ENCODE measurements around the gene ARHGEF11. TPM values are rescaled to one million over a fixed set of nuclear protein-coding genes. Genes with fewer than 3 reads are reported as not detected.

Gene ARHGEF11
- total and polyA plus RNA-seq, 12 donors: 10.4 to 34.5 (median 26.8) TPM

DNA sequence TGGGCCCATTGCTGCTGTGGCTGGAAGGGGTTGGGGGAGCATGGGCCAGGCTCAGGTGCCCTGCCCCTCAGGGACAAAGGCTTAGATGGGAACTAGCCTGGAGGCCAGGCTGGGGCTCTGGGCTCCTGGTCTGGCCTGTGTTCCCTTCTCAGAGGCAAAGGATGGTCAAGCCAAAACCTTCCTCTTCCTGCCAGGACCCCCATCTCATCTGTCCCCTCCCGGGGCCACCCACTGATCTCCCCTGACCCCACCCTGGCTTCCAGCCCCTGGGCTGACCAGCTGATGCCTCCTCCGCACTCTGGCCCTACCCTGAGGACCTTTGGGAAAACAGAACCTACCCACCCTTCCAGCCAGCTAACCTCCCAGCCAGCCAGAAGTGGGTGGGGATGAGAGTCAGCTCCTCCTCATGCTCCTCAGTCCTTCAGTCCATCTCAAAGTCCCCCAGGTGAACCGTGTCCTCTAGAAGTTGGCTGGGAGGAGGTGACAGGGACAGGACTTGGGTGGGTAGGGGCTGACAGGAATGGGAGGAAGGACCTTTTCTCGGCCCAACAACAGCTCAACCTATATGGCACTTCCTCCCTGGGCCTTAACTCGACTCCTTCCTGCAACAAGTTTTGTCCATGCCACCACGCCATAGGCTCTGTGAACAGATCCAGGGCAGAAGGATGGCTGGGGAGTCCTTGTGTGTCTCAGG is 144.5 kb downstream of the ARHGEF11 start:
- Histone ChIP-seq H3K27ac (peak overlapping the region in 8 of 10 donors; percentile 20 to 98 (median 44)), H3K4me3 (peak overlapping the region in 1 of 10 donors; percentile 16), H3K9me3 (no peaks in the 10 kb centered on the region), H3K36me3 (peaks cover 0 to 16% (median 0%) of the 10 kb centered on the region in 9 donors), H3K27me3 (no peaks in the 10 kb centered on the region), H3K4me1 (peaks cover 29 to 99% (median 87%) of the 10 kb centered on the region in 9 donors)
- TF ChIP-seq, protein P1, sequence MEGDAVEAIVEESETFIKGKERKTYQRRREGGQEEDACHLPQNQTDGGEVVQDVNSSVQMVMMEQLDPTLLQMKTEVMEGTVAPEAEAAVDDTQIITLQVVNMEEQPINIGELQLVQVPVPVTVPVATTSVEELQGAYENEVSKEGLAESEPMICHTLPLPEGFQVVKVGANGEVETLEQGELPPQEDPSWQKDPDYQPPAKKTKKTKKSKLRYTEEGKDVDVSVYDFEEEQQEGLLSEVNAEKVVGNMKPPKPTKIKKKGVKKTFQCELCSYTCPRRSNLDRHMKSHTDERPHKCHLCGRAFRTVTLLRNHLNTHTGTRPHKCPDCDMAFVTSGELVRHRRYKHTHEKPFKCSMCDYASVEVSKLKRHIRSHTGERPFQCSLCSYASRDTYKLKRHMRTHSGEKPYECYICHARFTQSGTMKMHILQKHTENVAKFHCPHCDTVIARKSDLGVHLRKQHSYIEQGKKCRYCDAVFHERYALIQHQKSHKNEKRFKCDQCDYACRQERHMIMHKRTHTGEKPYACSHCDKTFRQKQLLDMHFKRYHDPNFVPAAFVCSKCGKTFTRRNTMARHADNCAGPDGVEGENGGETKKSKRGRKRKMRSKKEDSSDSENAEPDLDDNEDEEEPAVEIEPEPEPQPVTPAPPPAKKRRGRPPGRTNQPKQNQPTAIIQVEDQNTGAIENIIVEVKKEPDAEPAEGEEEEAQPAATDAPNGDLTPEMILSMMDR (IDR thresholded peaks at IDR 0.05): no peak
- ATAC-seq: no peak
- 52% methylated on average over 6 of the region's 6 CpGs for WGBS, 2 donors
- no peak for DNase-seq
- intact Hi-C loops (cut with DNase I): no loop called here

DNA sequence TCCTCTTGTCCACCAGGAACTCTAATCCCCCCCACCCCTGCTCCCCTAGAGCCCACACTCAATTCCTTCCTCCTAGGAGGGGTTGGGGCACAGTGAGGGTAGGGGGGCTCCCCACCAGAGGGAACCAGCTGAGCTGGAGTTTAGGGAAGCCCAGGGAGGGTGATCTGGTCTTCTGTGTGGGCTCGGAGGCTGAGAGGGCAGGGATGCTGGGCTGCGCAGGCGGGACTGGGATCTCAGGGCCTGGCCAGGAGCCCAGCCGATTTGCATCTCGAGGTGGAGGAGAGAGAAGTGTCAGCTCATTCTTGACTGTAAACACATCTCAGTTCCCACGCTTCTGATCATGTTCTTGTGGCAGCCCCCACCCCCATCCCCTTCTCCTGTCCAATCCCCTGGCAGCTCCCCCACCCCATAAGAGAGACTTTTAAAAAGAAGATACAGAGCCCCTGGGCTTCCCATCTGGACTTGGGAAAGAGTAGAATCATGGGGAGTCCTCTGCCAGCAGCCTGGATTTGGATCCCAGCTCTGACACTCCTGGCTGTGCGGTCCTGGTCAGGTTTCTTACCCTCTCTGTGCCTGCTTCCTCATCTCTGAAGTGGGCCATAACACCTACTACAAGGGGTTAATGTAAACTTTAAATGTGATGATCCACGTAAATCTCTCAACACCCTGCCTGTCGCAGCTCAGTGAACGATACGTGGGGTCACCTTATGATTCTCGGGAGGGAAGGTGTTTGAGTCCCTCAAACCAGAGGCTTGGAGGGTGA is 145.4 kb downstream of the ARHGEF11 start:
- ATAC-seq (no peak), DNase-seq (no peak)
- peak overlapping the region in 7 of 10 donors; percentile 4 to 98 (median 39) for H3K27ac ChIP-seq
- H3K4me3 ChIP-seq: no peak overlapping the region
- intact Hi-C loops (cut with DNase I): loop anchor here in 1 of 10 donors (10.0 kb wide), 1 partner anchor 235 kb away; no protein-coding TSS in a partner anchor
- 48 to 53% methylated on average over 12 of the region's 12 CpGs for WGBS, 2 donors
- H3K27me3 ChIP-seq: peaks cover 0 to 1% (median 0%) of the 10 kb centered on the region in 7 donors
- peaks cover 0 to 10% (median 0%) of the 10 kb centered on the region in 9 donors for H3K36me3 ChIP-seq
- TF ChIP-seq, protein P1 (IDR thresholded peaks at IDR 0.05): no peak
- no peaks in the 10 kb centered on the region for H3K9me3 ChIP-seq
- peaks cover 32 to 100% (median 96%) of the 10 kb centered on the region in 9 donors for H3K4me1 ChIP-seq

DNA sequence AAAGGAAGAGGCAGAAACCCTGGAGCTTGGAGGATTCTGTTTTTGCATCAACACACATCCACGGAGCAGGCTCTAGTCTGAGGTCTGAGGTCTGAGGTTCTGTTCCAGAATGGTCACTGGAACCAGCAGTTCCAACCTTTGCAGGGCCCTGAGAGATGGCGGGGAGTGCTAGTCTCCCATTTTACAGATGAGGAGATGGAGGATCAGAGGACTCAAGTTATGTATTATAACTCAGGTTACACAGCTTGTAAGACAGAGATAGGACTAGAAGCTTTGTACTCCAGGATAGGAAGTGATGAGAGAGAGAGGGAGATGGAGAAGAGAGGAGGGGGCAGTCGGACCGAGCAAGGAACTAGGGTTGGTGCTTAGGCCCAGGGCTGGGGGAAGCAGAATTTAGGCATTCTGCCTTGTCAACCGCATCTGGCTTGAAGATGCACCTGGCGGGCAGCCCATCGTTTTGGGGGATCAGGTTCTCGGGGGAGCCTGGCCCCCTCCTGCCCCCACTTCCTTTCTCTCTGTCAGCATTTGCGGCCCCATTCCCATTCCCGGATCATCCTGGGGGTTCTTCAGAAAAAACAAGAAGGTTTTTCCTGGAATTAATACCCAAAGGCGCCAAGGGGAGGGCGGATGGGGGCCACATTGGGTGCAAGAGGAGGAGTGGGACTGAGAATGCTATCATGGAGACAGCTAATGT is 146.4 kb downstream of the ARHGEF11 start:
- Histone ChIP-seq H3K4me1 (peaks cover 32 to 100% (median 93%) of the 10 kb centered on the region in 9 donors), H3K27ac (peak overlapping the region in 9 of 10 donors; percentile 36 to 98 (median 92)), H3K4me3 (peak overlapping the region in 2 of 10 donors; percentile 40 to 64), H3K27me3 (peaks cover 0 to 11% (median 0%) of the 10 kb centered on the region in 7 donors), H3K9me3 (no peaks in the 10 kb centered on the region), H3K36me3 (no peaks in the 10 kb centered on the region)
- DNase-seq (no peak), ATAC-seq (no peak)
- WGBS, 2 donors: 71% methylated on average over 12 of the region's 12 CpGs
- TF ChIP-seq, protein P1 (IDR thresholded peaks at IDR 0.05): no peak
- intact Hi-C loops (cut with DNase I): loop anchor here in 1 of 10 donors (10.0 kb wide), 1 partner anchor 234 kb away; no protein-coding TSS in a partner anchor

GRCh38 chr1:156898161-156898566 is 147.4 kb downstream of the ARHGEF11 start:
- peak; percentile 38 to 66 (median 50) for ATAC-seq
- Histone ChIP-seq H3K36me3 (no peaks in the 10 kb centered on the region), H3K9me3 (no peaks in the 10 kb centered on the region), H3K27me3 (peaks cover 0 to 21% (median 7%) of the 10 kb centered on the region in 7 donors), H3K4me1 (peaks cover 33 to 96% (median 91%) of the 10 kb centered on the region in 9 donors), H3K4me3 (peak overlapping the region in 7 of 10 donors; percentile 9 to 64 (median 30)), H3K27ac (peak overlapping the region; percentile 54 to 98 (median 93))
- DNase-seq: peak; percentile 66 to 76
- intact Hi-C loops (cut with DNase I): loop anchor here in 1 of 10 donors (10.0 kb wide), 1 partner anchor 233 kb away; no protein-coding TSS in a partner anchor
- TF ChIP-seq, protein P1 (IDR thresholded peaks at IDR 0.05): no peak
- WGBS, 2 donors: 24 to 37% methylated on average over 9 to 13 of the region's 13 CpGs

Data from heart right ventricle (tissue), 16 donors.